Transverse colon (tissue), 3 donors: ENCODE data around the gene C1QA.

Experiments
- POLR2A ChIP-seq: fragments of 450-650 bp; IDR thresholded peaks from one replicate; pipeline ENCODE4 v1.6.1; 2016; ENCODE audit warnings: antibody characterized with exemption, mild to moderate bottlenecking, moderate library complexity
- TF ChIP-seq, protein P1 (sequence below), 5 experiments: fragments of 200-600 bp in 3 of 5; fragments of 450-650 bp in 2 of 5; sonication (generic) in 3 of 5; IDR thresholded peaks; 1 replicate in 2 of 5; 2 replicates in 3 of 5; pipeline ENCODE4 v1.5.1; 2016 to 2017; ENCODE audit warnings: antibody characterized with exemption in 5 of 5, inconsistent platforms in 3 of 5, mild to moderate bottlenecking in 2 of 5, moderate library complexity in 1 of 5

DNA sequence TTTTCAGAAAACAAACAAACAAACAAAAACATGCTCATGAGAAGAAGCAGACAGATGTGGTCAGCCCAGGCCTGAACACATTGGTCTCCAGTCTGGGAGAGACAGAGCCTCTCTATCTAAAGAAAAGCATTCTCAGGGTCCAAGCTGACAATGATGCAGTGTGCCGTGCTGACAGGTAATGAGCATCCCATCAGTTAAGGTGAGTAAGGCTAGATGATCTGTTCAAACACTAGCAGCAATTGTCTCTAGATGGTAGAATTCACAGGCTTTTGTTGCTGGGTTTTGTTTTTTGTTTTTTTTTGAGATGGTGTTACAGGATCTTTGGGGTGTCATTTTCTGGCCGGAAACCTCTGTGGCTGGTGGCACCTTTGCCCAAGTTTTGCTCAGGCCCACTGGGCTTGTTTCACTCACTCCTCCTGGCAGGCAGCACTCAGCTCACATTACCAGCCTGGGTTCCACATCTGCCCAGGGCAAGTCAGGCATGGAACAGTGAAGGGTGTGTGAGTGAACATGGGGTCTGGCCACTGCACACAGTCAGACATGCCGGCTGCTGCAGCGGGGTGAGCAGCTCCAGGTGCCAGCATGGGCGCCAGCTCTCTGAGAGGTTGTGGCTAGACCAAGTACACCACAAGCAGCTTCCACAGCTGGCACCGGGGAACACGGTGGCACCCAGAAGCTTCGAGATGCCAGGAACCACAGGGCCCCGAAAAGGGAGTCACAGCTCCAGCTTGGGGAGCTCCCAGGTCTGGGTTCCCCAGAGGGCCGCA, 2.5 kb upstream of the C1QA start:
- no peak for TF ChIP-seq POLR2A
- TF ChIP-seq, protein P1, sequence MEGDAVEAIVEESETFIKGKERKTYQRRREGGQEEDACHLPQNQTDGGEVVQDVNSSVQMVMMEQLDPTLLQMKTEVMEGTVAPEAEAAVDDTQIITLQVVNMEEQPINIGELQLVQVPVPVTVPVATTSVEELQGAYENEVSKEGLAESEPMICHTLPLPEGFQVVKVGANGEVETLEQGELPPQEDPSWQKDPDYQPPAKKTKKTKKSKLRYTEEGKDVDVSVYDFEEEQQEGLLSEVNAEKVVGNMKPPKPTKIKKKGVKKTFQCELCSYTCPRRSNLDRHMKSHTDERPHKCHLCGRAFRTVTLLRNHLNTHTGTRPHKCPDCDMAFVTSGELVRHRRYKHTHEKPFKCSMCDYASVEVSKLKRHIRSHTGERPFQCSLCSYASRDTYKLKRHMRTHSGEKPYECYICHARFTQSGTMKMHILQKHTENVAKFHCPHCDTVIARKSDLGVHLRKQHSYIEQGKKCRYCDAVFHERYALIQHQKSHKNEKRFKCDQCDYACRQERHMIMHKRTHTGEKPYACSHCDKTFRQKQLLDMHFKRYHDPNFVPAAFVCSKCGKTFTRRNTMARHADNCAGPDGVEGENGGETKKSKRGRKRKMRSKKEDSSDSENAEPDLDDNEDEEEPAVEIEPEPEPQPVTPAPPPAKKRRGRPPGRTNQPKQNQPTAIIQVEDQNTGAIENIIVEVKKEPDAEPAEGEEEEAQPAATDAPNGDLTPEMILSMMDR (IDR thresholded peaks at IDR 0.05): no peak
